ENCODE results near the gene MACROH2A1. TPM values are rescaled to one million over a fixed set of nuclear protein-coding genes. Genes with fewer than 3 reads are reported as not detected.

The MACROH2A1 gene
- polyA plus RNA-seq, 1 of the 3 experiments (the other 2 are of a cell fraction) = 165 TPM

GRCh38 chr5:135429301-135430134 lies 30.5 kb upstream of the MACROH2A1 start:
- Histone ChIP-seq H3K27me3 (ENCODE audit: insufficient read depth) (no peaks in the 10 kb centered on the region), H2AFZ (ENCODE audit: low read depth) (no peak overlapping the region), H3K36me3 (replicated peaks in 1 of 2; ENCODE audit: control insufficient read depth in 1 of 2, insufficient read depth in 2 of 2, low read length in 1 of 2) (no peaks in the 10 kb centered on the region), H3K4me1 (ENCODE audit: control insufficient read depth in 1 of 2, insufficient read depth in 2 of 2, low read depth in 1 of 2, low read length in 1 of 2) (peaks cover 0 to 2% of the 10 kb centered on the region in 2 experiments; a peak in 1 of 4 replicates), H3K4me3 (ENCODE audit: low read depth in 2 of 2, low read length in 1 of 2) (no peak overlapping the region), H3K27ac (ENCODE audit: low read depth in 2 of 2, low read length in 1 of 2) (no peak overlapping the region), H3F3A (replicated peaks; ENCODE audit: insufficient read depth) (no peaks in the 10 kb centered on the region), H3K9ac (no peak overlapping the region), H3K79me2 (ENCODE audit: insufficient read depth) (no peaks in the 10 kb centered on the region), H3K9me3 (no peaks in the 10 kb centered on the region), H3K9me2 (no peaks in the 10 kb centered on the region), H3K4me2 (no peak overlapping the region), H4K20me1 (ENCODE audit: insufficient read depth) (no peaks in the 10 kb centered on the region)
- WGBS (ENCODE audit: low lambda C conversion rate) = 59% methylated on average over 12 of the region's 12 CpGs
- TF ChIP-seq NRF1 (IDR thresholded peaks at IDR 0.05; ENCODE audit: low read depth, low read length) (no peak), TAF1 (IDR thresholded peaks at IDR 0.05; ENCODE audit: borderline replicate concordance, low read depth, low read length) (no peak), MEF2A (IDR thresholded peaks at IDR 0.05; ENCODE audit: borderline replicate concordance, low read depth) (no peak), YY1 (IDR thresholded peaks at IDR 0.05; ENCODE audit: low read depth) (no peak), RCOR1 (IDR thresholded peaks at IDR 0.05; ENCODE audit: low read length) (no peak), NFIC (IDR thresholded peaks at IDR 0.05; ENCODE audit: borderline replicate concordance) (no peak), SIN3A (IDR thresholded peaks at IDR 0.05; ENCODE audit: borderline replicate concordance, low read depth, low read length) (no peak)
- TF ChIP-seq, protein P1, sequence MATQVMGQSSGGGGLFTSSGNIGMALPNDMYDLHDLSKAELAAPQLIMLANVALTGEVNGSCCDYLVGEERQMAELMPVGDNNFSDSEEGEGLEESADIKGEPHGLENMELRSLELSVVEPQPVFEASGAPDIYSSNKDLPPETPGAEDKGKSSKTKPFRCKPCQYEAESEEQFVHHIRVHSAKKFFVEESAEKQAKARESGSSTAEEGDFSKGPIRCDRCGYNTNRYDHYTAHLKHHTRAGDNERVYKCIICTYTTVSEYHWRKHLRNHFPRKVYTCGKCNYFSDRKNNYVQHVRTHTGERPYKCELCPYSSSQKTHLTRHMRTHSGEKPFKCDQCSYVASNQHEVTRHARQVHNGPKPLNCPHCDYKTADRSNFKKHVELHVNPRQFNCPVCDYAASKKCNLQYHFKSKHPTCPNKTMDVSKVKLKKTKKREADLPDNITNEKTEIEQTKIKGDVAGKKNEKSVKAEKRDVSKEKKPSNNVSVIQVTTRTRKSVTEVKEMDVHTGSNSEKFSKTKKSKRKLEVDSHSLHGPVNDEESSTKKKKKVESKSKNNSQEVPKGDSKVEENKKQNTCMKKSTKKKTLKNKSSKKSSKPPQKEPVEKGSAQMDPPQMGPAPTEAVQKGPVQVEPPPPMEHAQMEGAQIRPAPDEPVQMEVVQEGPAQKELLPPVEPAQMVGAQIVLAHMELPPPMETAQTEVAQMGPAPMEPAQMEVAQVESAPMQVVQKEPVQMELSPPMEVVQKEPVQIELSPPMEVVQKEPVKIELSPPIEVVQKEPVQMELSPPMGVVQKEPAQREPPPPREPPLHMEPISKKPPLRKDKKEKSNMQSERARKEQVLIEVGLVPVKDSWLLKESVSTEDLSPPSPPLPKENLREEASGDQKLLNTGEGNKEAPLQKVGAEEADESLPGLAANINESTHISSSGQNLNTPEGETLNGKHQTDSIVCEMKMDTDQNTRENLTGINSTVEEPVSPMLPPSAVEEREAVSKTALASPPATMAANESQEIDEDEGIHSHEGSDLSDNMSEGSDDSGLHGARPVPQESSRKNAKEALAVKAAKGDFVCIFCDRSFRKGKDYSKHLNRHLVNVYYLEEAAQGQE (IDR thresholded peaks at IDR 0.05; ENCODE audit: low read depth, low read length) = no peak
- TF ChIP-seq, protein P2, sequence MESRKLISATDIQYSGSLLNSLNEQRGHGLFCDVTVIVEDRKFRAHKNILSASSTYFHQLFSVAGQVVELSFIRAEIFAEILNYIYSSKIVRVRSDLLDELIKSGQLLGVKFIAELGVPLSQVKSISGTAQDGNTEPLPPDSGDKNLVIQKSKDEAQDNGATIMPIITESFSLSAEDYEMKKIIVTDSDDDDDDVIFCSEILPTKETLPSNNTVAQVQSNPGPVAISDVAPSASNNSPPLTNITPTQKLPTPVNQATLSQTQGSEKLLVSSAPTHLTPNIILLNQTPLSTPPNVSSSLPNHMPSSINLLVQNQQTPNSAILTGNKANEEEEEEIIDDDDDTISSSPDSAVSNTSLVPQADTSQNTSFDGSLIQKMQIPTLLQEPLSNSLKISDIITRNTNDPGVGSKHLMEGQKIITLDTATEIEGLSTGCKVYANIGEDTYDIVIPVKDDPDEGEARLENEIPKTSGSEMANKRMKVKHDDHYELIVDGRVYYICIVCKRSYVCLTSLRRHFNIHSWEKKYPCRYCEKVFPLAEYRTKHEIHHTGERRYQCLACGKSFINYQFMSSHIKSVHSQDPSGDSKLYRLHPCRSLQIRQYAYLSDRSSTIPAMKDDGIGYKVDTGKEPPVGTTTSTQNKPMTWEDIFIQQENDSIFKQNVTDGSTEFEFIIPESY (IDR thresholded peaks at IDR 0.05; ENCODE audit: borderline replicate concordance, low read depth) = no peak
- CTCF ChIA-PET = interaction anchor here (1.5 kb wide), 1 partner anchor 28 kb away, joined by 4 read pairs; no protein-coding TSS in a partner anchor
- POLR2A ChIA-PET = no interaction called here
- no peak for DNase-seq

DNA sequence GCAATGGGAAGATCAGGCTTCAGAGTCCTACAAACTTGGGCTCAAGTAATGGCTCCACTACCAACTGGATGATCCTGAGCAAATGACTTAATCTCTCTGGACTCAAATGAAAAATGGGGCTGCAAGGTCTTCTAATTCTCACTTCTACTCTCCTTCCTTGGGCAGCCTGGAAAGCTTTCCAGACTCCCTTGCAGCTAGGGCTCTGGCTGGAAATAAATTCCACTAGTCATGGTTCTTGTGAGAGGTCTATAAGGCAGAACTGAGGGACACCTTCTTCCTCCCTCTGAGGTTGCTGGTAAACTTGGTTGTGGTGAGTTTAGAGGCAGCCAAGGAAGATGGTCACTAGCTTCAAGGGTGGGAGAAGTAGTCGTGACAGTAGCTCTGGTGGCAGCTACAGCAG lies 29.6 kb upstream of the MACROH2A1 start:
- H2AFZ ChIP-seq (ENCODE audit: low read depth) = no peak overlapping the region
- H3F3A ChIP-seq (replicated peaks; ENCODE audit: insufficient read depth) = no peaks in the 10 kb centered on the region
- no peaks in the 10 kb centered on the region for H3K9me3 ChIP-seq
- DNase-seq = no peak
- POLR2A ChIA-PET = no interaction called here
- H3K9ac ChIP-seq = no peak overlapping the region
- no peaks in the 10 kb centered on the region for H4K20me1 ChIP-seq (ENCODE audit: insufficient read depth)
- no peak overlapping the region for H3K4me2 ChIP-seq
- H3K9me2 ChIP-seq = no peaks in the 10 kb centered on the region
- CTCF ChIA-PET = interaction anchor here (1.5 kb wide), 1 partner anchor 29 kb away, joined by 4 read pairs; no protein-coding TSS in a partner anchor
- H3K36me3 ChIP-seq (replicated peaks in 1 of 2; ENCODE audit: control insufficient read depth in 1 of 2, insufficient read depth in 2 of 2, low read length in 1 of 2) = no peaks in the 10 kb centered on the region
- no peaks in the 10 kb centered on the region for H3K27me3 ChIP-seq (ENCODE audit: insufficient read depth)
- H3K4me3 ChIP-seq (ENCODE audit: low read depth in 2 of 2, low read length in 1 of 2) = no peak overlapping the region
- no peak overlapping the region for H3K27ac ChIP-seq (ENCODE audit: low read depth in 2 of 2, low read length in 1 of 2)
- 9% methylated on average over 1 of the region's 1 CpG for WGBS (ENCODE audit: low lambda C conversion rate)
- no peaks in the 10 kb centered on the region for H3K79me2 ChIP-seq (ENCODE audit: insufficient read depth)
- no peaks in the 10 kb centered on the region for H3K4me1 ChIP-seq (ENCODE audit: control insufficient read depth in 1 of 2, insufficient read depth in 2 of 2, low read depth in 1 of 2, low read length in 1 of 2)
- TF ChIP-seq, protein P3, sequence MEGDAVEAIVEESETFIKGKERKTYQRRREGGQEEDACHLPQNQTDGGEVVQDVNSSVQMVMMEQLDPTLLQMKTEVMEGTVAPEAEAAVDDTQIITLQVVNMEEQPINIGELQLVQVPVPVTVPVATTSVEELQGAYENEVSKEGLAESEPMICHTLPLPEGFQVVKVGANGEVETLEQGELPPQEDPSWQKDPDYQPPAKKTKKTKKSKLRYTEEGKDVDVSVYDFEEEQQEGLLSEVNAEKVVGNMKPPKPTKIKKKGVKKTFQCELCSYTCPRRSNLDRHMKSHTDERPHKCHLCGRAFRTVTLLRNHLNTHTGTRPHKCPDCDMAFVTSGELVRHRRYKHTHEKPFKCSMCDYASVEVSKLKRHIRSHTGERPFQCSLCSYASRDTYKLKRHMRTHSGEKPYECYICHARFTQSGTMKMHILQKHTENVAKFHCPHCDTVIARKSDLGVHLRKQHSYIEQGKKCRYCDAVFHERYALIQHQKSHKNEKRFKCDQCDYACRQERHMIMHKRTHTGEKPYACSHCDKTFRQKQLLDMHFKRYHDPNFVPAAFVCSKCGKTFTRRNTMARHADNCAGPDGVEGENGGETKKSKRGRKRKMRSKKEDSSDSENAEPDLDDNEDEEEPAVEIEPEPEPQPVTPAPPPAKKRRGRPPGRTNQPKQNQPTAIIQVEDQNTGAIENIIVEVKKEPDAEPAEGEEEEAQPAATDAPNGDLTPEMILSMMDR (IDR thresholded peaks at IDR 0.05) = no peak
- no peak for TF ChIP-seq TAF1 (IDR thresholded peaks at IDR 0.05; ENCODE audit: borderline replicate concordance, low read depth, low read length)
- TF ChIP-seq RCOR1 (IDR thresholded peaks at IDR 0.05; ENCODE audit: low read length) = no peak
- TF ChIP-seq EP300 (IDR thresholded peaks at IDR 0.05; ENCODE audit: borderline replicate concordance in 1 of 2, low read depth in 1 of 2, low read length in 1 of 2) = no peak
- TF ChIP-seq JUND (IDR thresholded peaks at IDR 0.05) = no peak
- TF ChIP-seq, protein P2 (IDR thresholded peaks at IDR 0.05; ENCODE audit: borderline replicate concordance, low read depth) = no peak
- no peak for TF ChIP-seq ELF1 (IDR thresholded peaks at IDR 0.05)
- TF ChIP-seq NFIC (IDR thresholded peaks at IDR 0.05; ENCODE audit: borderline replicate concordance) = no peak
- TF ChIP-seq, protein P4, sequence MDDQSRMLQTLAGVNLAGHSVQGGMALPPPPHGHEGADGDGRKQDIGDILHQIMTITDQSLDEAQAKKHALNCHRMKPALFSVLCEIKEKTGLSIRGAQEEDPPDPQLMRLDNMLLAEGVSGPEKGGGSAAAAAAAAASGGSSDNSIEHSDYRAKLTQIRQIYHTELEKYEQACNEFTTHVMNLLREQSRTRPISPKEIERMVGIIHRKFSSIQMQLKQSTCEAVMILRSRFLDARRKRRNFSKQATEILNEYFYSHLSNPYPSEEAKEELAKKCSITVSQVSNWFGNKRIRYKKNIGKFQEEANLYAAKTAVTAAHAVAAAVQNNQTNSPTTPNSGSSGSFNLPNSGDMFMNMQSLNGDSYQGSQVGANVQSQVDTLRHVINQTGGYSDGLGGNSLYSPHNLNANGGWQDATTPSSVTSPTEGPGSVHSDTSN (IDR thresholded peaks at IDR 0.05) = no peak

Measured in SK-N-SH (cell line).